Activated CD8-positive, alpha-beta memory T cell treated with anti-CD3 and anti-CD28 coated beads for 24 hours (primary cell): ENCODE results near the gene KCTD2.

Experiments used
- DNase-seq: peaks from one replicate; pipeline ENCODE4 v3.0.0-alpha.2; 2020

The KCTD2 gene

DNA sequence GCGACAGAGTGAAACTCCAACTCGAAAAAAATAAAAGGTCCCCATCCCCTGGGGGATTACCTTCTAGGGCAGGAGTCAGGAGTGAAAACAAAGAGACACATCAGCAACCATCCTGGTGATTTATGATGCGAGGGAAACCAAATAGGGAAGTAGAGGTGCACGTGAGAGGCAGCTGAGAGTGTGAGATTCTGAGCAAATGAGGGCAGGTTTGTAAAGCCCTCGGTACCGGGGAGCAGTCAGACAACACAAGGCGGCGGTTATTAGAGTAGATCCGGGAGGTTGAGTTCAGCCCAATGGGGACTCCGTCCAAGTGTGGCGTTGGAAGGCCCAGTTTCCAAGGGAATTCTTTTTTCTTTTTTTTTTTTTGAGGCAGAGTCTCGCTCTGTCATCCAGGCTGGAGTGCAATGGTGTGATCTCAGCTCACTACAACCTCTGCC is 55.4 kb downstream of the KCTD2 start:
- no peak for DNase-seq

- DNase-seq = no peak
These were observed 56.9 kb downstream of the KCTD2 start for GRCh38 chr17:75103601-75104554.

- DNase-seq = no peak
These were observed 58.4 kb downstream of the KCTD2 start for GRCh38 chr17:75105126-75106080.

DNA sequence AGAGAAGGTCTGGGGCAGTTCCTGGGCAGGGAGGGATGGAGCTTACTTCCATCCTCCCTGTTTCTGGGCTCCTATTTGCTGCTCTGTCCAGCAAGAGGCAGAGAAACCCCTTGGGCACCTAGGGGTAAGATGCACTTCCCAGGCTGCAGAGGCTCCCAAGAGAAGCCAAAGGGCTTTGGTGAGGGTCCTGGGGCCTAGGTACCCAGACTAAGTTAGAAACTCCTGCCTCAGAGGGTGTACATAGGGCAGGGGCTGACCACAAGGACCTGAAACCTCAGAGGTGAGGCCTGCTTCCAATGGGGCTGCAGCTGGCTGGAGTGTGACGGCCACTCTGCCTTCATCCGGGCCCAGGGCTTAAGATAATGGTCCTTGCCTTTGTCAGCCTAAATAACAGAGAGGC is 61.2 kb downstream of the KCTD2 start:
- DNase-seq = no peak

DNA sequence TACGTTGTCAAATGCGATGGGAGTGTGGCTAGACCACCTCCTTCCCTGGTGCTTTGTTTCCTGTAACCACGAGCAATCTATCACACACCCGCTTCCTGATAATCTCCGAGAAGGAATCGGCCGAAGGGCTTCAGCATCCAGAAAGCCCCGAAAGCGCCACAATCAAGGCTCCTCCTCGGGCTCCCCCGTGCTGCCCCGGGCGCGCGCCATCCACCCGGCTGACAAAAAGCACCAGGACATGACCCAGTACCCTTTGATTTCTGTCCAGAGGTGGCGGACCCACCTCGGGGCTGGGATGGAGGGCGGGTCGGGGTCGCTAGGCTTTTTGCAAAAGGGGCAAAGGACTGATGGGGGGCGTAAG is 62.0 kb downstream of the KCTD2 start:
- DNase-seq = peak; percentile 71

- peak; percentile 97 for DNase-seq
These were observed 62.6 kb downstream of the KCTD2 start, which contains the start of gene ARMC7 for GRCh38 chr17:75109407-75110233. Gene ARMC7 (plus strand): TSS chr17:75109969. CDS start chr17:75110289, 320 bp downstream.

GRCh38 chr17:75110234-75110937 is 63.4 kb downstream of the KCTD2 start:
- DNase-seq = peak; percentile 71

DNA sequence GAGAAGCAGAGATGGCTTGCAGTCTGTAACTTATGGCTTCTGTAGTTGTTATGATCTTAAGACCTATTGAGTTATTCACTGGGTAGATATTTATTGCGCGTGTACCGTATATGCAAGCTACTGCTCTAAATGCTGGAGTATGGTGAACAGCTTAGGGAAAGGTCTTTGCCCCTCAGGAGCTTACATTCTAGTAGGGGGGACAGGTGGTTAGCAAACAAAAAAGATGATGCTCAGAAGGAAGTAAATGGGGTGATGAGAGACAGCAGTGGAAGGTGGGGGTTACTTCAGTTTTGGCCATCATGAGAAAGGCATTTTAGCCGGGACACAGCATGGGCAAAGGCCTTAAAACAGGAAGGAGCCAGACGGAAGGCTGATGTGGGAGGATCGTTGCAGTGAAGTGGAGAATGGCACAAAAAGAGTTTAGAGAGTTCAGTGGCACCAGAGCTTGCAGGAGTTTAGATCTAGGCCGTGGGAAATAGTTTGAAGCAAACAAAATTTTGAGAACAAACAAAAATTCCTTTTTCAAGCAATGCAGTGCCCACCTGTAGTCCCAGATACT is 64.8 kb downstream of the KCTD2 start:
- DNase-seq = no peak

GRCh38 chr17:75113798-75114551 is 67.0 kb downstream of the KCTD2 start:
- DNase-seq = peak; percentile 95

DNA sequence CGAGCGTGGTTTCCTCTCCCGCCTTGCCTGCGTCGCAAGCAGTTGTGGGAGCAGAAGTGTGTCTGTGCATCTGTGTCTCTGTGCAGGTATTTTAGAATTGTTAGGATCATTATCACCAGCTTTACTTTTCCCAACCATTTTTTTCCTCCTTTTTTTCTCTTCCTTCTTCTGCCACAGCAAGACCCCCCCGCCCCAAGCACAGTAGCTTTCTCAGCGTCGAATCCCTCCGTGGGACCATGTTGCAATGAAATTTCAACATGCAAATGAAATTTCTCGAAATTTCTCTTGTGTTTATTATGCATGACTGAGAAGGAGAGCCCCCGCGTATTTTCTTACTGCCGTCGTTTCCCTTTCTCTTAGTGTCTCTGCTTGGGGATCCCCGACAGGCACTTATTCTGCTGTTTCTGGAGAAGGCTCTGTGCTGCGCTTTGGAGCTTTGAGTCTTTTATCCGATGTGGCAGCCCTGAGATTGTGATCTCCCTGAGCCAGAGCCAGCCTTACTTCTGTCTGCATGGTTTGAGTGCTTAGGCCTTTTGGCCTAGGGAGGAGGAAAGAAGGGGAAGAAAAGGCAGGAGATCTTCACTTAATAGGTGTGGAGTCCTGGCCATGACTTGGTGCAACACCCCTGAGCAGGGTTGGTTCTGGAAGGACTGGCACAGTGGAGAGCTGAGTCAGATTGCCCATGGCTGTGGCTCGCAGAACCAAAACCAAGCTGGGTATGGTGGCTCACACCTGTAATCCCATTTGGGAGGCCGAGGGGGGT is 67.7 kb downstream of the KCTD2 start:
- no peak for DNase-seq
